Esophagus squamous epithelium (tissue), 4 donors: ENCODE measurements around the gene NUDT8.

Experiments used
- CTCF ChIP-seq, 6 experiments: fragments of 450-650 bp in 4 of 6; fragments of 200-600 bp in 2 of 6; sonication (generic) in 2 of 6; IDR thresholded peaks; one replicate each; pipeline ENCODE4 v1.5.1; 2016 to 2019; ENCODE audit warnings: antibody characterized with exemption in 6 of 6, mild to moderate bottlenecking in 4 of 6, moderate library complexity in 4 of 6
- POLR2A ChIP-seq, 4 donors: fragments of 450-650 bp; IDR thresholded peaks; one replicate each; pipeline ENCODE4 v1.6.1; 2017; ENCODE audit warnings: antibody characterized with exemption in 4 of 4, mild to moderate bottlenecking in 4 of 4, moderate library complexity in 3 of 4

- TF ChIP-seq CTCF (IDR thresholded peaks at IDR 0.05): no peak
- TF ChIP-seq POLR2A (IDR thresholded peaks at IDR 0.05): no peak
These were observed 37.9 kb upstream of the NUDT8 start for GRCh38 chr11:67667490-67668191.
